ENCODE results near the gene STAMBP.

The STAMBP gene

DNA sequence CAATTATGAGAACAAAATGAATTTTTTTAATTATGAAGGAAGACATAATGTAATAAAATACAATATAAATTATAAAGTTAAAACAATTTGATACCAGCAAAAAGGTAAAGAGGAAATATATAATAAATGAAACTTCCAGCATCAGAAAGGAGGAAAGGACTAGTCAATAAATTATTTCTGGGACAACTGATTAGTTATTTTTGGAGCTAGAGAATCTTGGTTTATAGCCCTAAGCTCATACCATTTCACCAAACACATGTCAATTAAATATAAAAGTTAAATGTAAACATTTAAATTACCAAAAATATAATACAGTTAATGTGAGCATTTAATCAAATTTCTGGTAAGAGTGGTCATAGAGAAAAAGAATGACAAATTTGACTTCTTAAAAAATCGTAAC lies 76.2 kb downstream of the STAMBP start:
- no peak for DNase-seq (ENCODE audit: low spot score)

DNA sequence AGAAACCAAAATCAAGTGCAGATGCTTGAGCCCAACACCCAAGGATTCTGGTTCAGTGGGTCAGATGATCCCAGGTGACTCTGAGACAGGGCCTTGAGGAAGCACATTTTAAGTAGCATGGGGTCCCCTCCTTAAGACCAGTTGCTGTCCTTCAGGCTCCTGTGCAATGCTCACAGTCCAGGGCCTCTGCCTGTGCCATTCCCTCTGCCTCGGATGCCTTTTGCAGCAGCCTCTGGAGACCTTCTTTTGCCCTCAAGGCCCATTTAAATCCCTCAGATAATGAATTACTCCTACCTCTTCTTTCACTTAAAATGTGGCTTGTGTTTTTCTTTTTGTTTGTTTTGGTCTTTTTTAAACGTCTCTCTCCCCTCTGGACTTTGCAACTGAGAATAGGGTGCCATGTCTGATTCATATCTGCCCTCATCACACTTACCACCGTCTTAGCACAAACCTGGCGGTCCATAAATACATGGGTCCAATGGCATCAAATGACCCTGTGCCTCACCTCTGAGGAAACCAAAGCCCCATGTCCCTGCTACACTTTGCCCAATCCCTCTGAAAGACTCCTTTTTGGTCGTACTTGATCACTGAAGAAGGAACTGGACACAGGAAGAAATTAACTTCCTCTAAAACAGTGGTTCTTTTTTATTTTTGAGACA lies 78.2 kb downstream of the STAMBP start:
- DNase-seq (ENCODE audit: low spot score), result no peak

DNA sequence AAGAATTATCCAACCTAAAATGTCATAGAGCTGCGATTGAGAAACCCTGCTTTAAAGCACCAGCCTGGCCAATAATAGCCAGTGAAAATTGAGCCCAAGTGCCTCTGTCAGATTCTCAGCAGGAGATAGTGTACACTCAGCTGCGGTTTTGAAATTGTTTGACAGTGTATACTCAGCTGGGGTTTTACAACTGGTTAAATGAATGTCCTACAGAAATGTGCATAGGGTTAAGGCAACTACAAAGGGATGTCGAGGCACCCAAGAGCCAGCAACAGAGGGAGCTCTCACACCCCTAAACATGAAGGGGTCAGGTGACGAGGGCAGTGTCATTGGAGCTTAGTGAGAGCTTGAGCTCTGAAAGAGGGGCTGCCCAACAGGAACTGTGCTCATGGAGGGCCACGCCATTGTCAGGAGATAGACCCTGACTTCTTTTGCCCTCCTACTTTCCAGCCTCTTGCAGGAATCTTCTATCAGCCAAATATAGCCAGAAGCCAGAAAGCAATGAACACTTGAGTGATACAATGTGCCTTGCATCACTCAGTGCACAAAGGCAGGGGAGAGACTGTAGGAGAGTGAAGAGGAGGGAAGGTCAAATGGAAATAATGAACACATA lies 79.2 kb downstream of the STAMBP start:
- no peak for DNase-seq (ENCODE audit: low spot score)

DNA sequence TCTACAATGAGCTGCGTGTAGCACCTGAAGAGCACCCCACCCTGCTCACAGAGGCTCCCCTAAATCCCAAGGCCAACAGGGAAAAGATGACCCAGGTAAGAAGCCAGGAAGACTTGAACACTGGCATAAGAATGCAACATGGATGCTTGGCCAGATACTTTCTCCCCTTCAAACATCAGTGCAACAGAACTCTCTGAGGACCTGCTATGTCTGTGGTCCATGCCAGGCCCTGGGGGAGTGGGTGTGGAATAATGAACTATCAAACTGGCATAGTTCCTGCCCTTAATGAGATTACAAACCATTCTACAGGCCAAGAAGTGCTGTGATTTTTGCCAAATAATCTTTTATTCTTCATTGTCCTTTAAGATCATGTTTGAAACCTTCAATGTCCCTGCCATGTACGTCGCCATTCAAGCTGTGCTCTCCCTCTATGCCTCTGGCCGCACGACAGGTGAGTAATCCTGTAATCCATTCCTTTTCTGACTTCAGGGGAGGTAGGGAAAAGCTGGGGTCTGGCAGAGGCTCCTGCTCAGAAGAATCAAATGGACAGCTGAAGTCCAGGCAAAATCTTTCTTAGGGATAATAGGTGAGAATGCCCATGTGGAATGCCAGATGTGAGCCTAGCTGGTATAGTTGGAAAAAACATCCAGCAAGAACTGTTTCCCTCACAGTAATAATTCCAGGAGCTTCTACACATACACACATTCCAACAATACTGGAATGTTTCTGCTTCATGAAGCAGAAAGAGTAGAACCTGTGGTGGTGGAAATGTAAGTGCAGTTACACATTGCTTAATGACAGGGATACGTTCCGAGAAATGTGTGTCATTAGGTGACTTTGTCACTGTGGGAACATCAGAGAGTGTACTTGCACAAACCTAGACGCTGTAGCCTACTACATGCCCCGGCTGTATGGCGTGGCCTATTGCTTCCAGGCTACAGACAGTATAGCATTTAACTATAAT lies 80.2 kb downstream of the STAMBP start:
- DNase-seq (ENCODE audit: low spot score), result no peak

DNA sequence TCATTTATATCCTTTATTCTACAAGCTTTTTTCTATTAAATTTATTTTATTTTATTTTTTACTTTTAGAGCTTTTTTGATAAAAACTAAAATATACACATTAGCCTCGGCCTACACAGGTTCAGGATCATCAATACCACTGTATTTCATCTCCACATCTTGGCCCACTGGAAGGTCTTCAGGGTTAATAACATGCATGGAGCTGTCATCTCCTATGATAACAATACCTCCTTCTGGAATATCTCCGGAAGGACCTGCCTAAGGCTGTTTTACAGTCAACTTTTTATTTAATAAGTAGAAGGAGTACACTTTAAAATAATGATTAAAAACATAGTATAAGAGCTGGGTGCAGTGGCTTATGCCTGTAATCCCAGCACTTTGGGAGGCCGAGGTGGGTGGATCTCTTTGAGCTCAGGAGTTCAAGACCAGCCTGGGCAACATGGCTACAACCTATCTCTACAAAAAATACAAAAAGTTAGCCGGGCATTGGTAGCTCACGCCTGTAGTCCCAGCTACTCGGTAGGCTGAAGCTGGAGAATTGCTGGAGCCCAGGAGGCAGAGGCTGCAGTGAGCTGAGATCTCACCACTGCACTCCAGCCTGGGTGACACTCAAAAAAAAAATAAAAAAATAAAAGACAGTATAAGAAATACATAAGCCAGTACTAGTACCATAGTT lies 82.2 kb downstream of the STAMBP start:
- DNase-seq (ENCODE audit: low spot score), result no peak

DNA sequence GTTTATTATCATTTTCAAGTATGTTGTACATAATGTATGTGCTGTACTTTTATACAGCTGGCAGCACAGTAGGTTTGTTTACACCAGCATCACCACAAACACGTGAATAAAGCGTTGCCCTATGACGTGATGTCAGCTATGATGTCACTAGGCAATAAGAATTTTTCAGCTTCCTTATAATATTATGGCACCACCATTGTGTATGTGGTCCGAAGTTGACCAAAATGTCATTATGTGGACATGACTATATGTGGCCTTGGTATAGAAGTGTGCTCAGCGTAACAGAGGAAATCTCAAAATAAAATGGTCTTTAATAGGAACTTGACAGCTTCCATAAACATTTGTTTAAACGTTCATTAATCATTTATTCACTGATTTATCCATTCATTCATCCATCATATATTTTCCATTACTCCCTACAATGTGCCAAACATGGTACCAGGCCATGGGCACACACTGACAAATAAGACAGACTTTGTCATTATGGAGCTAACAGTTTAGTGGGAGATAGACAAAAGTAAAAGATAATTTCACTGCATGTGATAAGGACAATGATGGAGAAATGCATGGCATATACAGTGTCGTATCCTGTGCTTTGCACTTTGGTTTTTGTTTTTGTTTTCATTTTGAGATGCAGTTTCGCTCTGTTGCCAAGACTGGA lies 82.9 kb downstream of the STAMBP start:
- DNase-seq (ENCODE audit: low spot score), result no peak

DNA sequence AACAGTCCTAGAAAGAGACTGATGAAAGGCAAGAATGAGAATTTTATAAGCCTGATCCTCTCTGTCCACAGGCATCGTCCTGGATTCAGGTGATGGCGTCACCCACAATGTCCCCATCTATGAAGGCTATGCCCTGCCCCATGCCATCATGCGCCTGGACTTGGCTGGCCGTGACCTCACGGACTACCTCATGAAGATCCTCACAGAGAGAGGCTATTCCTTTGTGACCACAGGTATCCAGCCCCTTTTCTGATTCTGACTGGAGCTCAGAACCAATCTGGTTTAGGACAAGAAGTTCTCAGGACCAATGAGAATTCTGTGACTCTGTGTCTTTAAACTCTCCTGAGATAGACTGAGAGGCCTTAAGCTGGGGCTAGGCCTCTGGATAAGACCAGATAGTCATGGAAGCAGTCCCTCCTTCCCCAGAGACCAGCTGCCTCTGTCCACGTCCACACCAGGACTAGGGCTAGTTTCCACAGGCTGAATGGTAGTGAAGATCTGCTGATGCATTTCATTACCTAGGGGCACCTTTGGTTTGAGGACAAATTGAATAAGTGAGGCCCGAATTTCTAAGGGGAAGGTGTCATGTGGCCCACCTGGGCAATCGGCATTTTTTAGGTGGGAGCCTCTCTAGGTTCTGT lies 84.8 kb downstream of the STAMBP start:
- DNase-seq (ENCODE audit: low spot score), result no peak

DNA sequence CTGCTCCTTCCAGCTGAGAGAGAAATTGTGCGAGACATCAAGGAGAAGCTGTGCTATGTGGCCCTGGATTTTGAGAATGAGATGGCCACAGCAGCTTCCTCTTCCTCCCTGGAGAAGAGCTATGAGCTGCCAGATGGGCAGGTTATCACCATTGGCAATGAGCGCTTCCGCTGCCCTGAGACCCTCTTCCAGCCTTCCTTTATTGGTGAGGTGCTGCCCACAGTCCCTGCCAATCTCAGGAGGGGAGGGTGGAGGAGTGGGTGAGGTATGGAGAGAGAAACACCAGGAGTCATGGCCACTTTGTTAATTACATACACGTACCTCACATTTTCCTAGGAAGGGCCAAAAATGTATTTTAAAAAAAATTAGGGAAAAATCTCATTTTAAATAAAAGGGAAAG lies 85.9 kb downstream of the STAMBP start:
- no peak for DNase-seq (ENCODE audit: low spot score)

DNA sequence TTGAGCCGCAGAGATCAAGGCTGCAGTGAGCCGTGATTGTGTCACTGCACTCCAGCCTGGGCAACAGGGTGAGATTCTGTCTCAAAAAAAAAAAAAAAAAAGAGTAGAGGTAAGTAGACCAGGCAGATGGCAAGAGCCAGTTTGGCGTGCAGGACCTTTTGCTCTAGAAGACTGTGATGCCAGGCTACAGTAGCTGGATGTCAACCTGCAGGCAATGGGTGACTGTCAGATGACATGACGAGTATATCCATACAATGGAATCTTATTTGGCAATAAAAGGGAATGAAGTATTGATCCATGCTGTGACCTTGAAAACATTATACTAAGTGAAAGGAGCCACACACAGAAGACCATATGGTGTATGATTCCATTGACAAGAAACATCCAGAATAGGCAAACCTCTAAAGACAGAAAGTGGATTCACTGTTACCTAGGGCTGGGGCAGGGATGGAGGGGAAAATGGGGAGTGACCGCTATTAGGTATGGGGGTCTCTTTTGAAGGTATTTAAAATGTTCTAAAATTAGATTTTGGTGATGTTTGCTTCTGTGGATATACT lies 86.8 kb downstream of the STAMBP start:
- no peak for DNase-seq (ENCODE audit: low spot score)

DNA sequence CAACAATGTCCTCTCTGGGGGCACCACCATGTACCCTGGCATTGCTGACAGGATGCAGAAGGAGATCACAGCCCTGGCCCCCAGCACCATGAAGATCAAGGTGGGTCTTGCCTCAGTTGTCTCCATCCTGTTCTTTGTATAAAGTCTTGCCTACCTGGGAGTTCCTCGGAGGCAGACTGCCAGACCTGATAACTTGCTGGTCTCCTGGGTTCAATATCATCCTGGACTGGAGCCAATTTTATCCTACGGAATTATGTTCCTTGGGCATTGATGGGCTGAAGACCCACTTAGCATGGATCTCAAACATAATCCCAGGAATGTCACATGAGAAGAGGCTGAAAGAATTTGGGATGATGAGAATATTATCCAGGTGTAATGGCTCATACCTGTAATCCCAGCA lies 87.9 kb downstream of the STAMBP start:
- DNase-seq (ENCODE audit: low spot score), result no peak

DNA sequence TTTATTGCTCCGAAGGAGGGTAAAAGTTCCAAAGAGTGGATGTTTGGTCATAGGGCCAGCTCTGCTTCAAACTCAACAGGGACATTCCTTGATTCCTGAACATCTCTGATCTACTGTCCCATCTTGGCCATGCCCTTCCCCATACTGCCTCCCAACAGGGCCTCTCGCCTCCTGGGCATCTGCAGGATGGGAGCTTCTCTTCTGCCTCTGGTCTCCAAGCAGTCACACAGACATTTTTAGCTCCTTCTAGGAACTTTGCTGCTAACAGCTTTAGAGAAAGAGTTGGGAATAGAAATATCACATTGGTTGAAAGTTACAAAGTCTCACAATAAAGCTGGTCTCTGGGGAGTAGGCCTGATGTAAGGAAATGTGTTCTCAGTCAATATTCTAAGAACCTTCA lies 88.5 kb downstream of the STAMBP start:
- DNase-seq (ENCODE audit: low spot score), result no peak

DNA sequence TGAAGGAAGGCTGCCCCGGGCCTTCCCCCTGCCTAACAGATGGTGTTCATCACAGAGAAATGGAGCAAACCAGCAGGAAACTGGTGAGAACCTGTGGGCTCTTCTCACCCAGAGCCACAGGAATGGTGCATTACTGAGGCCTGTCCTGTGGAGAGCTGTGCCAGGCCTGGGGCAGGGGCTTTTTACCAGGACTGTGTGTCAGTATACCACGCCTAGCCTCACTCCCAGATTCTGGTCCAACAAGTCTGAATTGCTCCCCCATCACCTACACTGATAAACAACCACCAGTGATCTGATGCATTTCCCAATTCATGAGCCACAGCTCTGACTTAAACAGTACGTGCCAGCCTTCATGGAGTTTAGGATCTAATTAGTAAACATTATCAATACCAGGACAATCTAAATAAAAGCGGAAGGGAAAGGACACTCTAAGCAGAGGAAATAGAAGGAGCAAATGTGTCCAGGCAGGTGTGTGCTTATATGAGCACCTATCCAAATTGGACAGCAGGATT lies 89.0 kb downstream of the STAMBP start:
- DNase-seq (ENCODE audit: low spot score), result no peak

DNA sequence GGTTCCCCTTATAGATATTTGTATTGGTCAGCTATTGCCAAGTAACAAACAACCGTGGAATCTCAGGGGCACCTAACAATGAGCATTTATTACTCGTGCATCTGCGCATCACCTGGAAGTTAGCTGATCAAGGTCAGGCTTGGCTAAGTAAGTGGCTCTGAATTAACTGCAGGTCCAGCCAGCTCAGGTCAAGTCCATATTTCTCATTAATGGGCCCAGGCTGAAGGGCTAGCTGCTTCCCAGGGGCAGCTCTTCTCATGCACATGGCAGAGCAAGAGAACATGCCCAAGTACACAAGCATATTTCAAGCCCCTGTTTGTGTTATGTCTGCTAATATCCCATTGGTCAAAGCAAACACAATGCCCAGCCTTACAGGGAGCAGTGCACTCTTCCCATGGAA lies 90.1 kb downstream of the STAMBP start:
- DNase-seq (ENCODE audit: low spot score), result no peak

DNA sequence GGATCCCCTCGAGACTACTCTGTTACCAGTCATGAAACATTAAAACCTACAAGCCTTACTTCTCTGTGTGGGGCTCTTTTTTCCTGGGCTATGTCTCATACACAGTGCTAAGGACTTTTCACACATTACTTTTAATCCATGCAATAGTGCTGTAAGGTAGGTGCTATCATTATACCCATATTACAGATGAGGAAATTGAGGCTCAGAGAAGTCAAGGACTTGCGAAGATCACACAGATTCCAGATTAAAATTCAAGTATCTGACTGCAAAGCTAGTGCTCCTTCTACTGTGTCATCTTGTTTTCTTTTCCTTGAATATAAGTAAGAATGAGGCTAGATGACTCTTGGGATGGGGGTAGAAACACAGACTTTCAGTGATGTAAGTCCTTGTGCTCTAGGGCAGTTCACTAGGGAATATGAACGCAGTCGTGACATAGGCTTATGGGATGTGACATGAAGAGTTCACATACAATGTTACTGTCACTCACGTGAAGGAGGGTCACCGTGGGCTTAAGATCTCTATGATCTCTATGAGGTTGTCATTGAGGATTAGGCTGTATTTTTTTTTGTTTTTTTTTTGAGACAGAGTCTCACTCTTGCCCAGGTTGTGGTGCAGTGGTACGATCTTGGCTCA lies 91.0 kb downstream of the STAMBP start:
- DNase-seq (ENCODE audit: low spot score), result no peak

DNA sequence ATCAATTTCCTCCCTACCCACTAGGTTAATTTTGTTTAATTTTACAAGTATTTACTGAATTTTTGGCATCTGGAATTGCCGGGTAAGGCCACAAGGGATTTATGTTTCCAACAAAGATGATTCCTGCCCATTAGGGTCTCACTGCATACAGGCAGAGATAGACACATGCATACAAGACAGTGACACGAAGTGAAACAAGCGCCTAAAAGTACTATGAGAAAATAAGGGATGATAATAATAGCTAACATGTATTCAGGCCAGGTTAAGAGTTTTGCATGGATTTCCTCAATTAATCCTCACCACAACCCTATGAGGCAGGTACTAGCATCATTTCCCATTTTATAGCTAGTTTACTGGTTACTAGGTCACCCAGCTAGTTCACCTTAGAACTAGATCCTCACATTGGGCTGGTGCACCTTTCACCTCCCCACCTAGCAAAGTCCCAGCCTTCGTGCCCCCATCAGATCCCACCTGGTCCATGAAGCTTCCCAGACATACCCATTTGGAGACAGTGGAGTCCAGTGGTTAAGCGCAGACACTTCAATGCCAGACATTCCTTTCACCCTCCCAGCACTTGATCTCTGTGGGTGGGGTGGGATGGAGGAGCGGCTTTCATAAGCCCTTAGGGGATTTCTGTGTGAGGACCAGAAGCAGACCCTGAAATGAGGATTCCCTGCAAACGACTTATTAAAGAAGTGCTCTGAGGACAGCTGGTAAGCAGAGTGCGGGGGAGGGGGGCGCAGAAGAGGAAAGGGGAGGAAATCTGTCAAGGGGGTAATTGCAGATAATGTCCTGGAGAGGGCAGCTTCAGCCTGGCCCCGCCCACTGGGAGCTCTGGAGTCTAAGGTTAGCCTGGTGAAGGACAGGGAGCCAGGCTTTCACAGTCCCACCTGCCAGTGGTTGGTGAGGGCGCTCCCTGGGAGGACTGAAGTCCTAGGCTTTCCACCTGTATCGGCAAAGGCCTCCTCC lies 92.1 kb downstream of the STAMBP start:
- peak; percentile 64 for DNase-seq (ENCODE audit: low spot score)

DNA sequence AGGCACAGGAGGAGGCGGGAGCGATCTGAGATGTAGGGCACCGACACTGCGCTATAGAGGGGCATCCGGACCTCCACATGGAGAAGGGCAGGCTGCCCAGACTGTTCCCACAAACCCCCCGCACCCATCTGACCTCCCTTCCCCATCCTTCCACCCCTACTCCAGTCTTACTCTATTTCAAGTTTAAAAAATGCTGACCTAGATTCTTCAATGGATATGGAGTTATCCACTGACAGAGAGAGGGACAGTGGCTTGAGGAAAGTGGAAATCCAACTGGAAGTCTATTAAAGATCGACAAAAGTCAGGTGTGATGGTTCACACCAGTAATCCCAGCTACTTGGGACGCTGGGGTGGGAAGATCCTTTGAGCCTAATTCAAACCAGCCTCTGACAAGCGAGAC lies 92.8 kb downstream of the STAMBP start:
- DNase-seq (ENCODE audit: low spot score), result no peak

DNA sequence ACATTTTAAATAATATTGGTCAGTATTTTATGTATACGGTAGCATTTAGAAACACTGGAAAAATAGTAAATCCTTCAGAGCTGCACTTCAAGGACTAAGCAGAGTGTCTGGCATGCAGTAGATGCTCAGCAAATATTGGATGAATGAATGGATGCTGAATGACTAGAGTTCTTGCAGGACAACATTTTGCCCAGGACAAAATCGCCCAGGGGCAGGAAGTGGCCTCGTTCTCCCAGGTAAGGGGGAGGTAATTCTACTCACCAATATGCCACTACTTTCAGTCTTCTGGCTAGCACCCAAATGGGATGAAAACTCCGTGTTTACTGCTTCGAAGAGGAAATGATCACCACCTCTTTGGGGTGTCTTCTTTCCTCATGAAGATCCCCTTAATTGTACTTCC lies 93.9 kb downstream of the STAMBP start:
- no peak for DNase-seq (ENCODE audit: low spot score)

Data from SK-N-DZ (cell line).